Measurements from ENCODE around the gene R3HCC1L. TPM values are rescaled to one million over a fixed set of nuclear protein-coding genes. Genes with fewer than 3 reads are reported as not detected.
A peak's percentile ranks its signal among the peaks of the same experiment; 100 is the strongest.

Gene R3HCC1L
- total and polyA plus RNA-seq, 9 of the 15 experiments (the other 6 are each of a cell fraction or from before 2014, with no cell fraction given): 9.1 to 17.8 (median 12.6) TPM

- TF ChIP-seq MXI1 (IDR thresholded peaks at IDR 0.05; ENCODE audit: low read depth, low read length): no peak
- TF ChIP-seq, protein P1, sequence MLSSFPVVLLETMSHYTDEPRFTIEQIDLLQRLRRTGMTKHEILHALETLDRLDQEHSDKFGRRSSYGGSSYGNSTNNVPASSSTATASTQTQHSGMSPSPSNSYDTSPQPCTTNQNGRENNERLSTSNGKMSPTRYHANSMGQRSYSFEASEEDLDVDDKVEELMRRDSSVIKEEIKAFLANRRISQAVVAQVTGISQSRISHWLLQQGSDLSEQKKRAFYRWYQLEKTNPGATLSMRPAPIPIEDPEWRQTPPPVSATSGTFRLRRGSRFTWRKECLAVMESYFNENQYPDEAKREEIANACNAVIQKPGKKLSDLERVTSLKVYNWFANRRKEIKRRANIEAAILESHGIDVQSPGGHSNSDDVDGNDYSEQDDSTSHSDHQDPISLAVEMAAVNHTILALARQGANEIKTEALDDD (IDR thresholded peaks at IDR 0.05): peak; percentile 58; the same call in 1 of the 2 replicates
- TF ChIP-seq ZNF57 (CRISPR knock-in tag; IDR thresholded peaks at IDR 0.05): no peak
- TF ChIP-seq, protein P2, sequence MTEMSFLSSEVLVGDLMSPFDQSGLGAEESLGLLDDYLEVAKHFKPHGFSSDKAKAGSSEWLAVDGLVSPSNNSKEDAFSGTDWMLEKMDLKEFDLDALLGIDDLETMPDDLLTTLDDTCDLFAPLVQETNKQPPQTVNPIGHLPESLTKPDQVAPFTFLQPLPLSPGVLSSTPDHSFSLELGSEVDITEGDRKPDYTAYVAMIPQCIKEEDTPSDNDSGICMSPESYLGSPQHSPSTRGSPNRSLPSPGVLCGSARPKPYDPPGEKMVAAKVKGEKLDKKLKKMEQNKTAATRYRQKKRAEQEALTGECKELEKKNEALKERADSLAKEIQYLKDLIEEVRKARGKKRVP (CRISPR knock-in tag; IDR thresholded peaks at IDR 0.05): peak; percentile 40; the same call in 1 of the 2 replicates
- no peak for TF ChIP-seq ATF1 (CRISPR knock-in tag; IDR thresholded peaks at IDR 0.05)
- 0 out of 2 replicates have a peak, but pooled peaks have one; percentile 34 for TF ChIP-seq ATF1 (tag; IDR thresholded peaks at IDR 0.05)
- TF ChIP-seq THRAP3 (IDR thresholded peaks at IDR 0.05; ENCODE audit: borderline replicate concordance): no peak
- peak in 1 of 2 experiments; percentile 33; a peak in 1 of 4 replicates for TF ChIP-seq FOXK2 (conservative IDR thresholded peaks at IDR 0.05 in 1 of 2, IDR thresholded peaks at IDR 0.05 in 1 of 2; ENCODE audit: low read depth in 2 of 2)
- peak; percentile 78 for TF ChIP-seq MEIS2 (IDR thresholded peaks at IDR 0.05; ENCODE audit: partially characterized antibody)
- TF ChIP-seq HIVEP1 (CRISPR knock-in tag; IDR thresholded peaks at IDR 0.05): no peak
- peak in 1 of 2 experiments; percentile 29; a peak in 1 of 4 replicates for TF ChIP-seq HDAC1 (IDR thresholded peaks at IDR 0.05)
- 0 out of 2 replicates have a peak, but pooled peaks have one; percentile 20 for TF ChIP-seq VEZF1 (CRISPR knock-in tag; IDR thresholded peaks at IDR 0.05)
- peak; percentile 86 for TF ChIP-seq CEBPG (CRISPR knock-in tag; IDR thresholded peaks at IDR 0.05)
- peak; percentile 56 to 87; a peak in 3 of 4 replicates for TF ChIP-seq CEBPG (tag; conservative IDR thresholded peaks at IDR 0.05 in 1 of 2, IDR thresholded peaks at IDR 0.05 in 1 of 2)
- TF ChIP-seq JUND (IDR thresholded peaks at IDR 0.05; ENCODE audit: borderline replicate concordance, low read depth, low read length): peak; percentile 87
- TF ChIP-seq JUND (tag; IDR thresholded peaks at IDR 0.05; ENCODE audit: borderline replicate concordance, low read depth, low read length): peak; percentile 78; the same call in 2 of the 3 replicates
- TF ChIP-seq, protein P3, sequence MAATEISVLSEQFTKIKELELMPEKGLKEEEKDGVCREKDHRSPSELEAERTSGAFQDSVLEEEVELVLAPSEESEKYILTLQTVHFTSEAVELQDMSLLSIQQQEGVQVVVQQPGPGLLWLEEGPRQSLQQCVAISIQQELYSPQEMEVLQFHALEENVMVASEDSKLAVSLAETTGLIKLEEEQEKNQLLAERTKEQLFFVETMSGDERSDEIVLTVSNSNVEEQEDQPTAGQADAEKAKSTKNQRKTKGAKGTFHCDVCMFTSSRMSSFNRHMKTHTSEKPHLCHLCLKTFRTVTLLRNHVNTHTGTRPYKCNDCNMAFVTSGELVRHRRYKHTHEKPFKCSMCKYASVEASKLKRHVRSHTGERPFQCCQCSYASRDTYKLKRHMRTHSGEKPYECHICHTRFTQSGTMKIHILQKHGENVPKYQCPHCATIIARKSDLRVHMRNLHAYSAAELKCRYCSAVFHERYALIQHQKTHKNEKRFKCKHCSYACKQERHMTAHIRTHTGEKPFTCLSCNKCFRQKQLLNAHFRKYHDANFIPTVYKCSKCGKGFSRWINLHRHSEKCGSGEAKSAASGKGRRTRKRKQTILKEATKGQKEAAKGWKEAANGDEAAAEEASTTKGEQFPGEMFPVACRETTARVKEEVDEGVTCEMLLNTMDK (IDR thresholded peaks at IDR 0.05; ENCODE audit: borderline replicate concordance, insufficient read depth, low read depth, low read length, poor library complexity, severe bottlenecking): no peak
These were observed 125.3 kb downstream of the R3HCC1L start (continued) for GRCh38 chr10:98259606-98260315.
